Choroid plexus epithelial cell (primary cell): ENCODE results near the gene TUT4.

Source experiments
- DNase-seq: peaks from one replicate; pipeline ENCODE4 v3.0.0-alpha.2; 2010; ENCODE audit warnings: low read depth
- H3K4me3 ChIP-seq: 2 replicates; pipeline ENCODE4 v1.5.1; 2011; ENCODE audit warnings: low read depth, mild to moderate bottlenecking, control low read depth, low read length, moderate library complexity
- TF ChIP-seq, protein P1 (sequence below): conservative IDR thresholded peaks from 2 replicates; pipeline ENCODE4 v1.5.1; 2011; ENCODE audit warnings: low read depth, mild to moderate bottlenecking, control low read depth, inconsistent platforms, low read length, moderate library complexity

The TUT4 gene

DNA sequence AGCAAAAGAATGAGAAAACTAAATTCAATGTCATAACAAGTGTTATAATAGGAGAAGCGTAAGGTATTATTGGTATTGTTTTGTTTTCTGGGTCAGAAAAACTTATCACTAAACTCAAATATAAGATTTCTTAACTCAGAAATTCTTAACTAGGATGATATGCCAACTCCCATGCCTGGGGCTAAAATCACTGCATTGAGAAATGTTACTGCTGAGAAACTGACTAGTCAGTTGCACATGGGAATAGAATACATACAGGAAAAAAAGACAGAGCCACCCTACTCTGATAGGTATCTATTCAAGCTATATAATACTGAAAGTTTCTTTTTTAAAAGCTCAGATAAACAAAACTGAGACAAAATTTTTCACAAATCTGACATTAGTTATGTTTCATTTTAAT, 92.2 kb downstream of the TUT4 start:
- TF ChIP-seq, protein P1, sequence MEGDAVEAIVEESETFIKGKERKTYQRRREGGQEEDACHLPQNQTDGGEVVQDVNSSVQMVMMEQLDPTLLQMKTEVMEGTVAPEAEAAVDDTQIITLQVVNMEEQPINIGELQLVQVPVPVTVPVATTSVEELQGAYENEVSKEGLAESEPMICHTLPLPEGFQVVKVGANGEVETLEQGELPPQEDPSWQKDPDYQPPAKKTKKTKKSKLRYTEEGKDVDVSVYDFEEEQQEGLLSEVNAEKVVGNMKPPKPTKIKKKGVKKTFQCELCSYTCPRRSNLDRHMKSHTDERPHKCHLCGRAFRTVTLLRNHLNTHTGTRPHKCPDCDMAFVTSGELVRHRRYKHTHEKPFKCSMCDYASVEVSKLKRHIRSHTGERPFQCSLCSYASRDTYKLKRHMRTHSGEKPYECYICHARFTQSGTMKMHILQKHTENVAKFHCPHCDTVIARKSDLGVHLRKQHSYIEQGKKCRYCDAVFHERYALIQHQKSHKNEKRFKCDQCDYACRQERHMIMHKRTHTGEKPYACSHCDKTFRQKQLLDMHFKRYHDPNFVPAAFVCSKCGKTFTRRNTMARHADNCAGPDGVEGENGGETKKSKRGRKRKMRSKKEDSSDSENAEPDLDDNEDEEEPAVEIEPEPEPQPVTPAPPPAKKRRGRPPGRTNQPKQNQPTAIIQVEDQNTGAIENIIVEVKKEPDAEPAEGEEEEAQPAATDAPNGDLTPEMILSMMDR: no peak
- DNase-seq: no peak
- H3K4me3 ChIP-seq: no peak overlapping the region

DNA sequence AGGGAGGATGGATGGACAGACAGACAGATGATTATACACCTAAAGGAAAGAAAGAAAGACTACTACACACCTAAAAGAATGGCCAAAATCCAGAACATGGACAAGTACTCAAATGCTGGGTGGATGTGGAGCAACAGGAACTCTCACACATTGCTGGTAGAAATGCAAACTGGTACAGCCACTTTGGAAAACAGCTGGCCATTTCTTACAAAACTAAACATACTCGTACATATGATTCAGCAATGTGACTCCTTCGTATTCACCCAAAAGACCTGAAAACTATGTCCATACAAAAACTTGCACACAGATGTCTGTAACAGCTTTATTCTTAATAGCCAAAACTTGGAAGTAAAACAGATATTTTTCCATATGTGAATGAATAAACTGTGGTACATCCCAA, 97.2 kb downstream of the TUT4 start:
- no peak overlapping the region for H3K4me3 ChIP-seq
- no peak for DNase-seq
- TF ChIP-seq, protein P1: no peak

DNA sequence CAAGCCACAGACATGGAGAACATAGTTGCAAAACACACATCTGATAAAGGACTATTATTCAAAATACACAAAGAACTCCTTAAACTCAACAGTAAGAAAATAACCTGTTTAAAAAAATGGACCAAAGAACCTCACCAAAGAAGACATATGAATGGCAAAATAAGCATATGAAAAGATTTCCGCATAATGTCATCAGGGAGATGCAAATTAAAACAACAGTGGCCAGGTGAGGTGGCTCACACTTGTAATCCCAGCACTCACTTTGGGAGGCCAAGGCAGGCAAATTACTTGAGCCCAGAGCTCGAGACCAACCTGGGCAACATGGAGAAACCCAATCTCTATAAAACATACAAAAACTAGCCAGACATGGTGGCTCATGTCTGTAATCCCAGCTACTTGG, 98.1 kb downstream of the TUT4 start:
- TF ChIP-seq, protein P1: no peak
- no peak for DNase-seq
- no peak overlapping the region for H3K4me3 ChIP-seq

DNA sequence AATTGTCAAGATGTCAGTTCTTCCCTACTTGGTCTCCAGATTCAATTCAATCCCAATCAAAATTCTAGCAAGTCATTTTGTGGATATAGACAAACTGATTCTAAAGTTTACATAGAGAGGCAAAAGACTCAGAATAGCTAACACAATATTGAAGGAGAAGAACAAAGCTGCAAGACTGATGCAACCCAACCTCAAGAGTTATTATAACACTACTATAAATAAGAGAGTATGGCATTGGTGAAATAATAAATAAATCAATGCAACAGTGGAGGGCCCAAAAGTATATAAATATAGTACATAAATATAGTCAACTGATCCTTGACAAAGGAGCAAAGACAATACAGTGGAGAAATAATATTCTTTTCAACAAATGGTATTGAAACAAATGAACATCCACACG, 98.8 kb downstream of the TUT4 start:
- TF ChIP-seq, protein P1: no peak
- DNase-seq: no peak
- H3K4me3 ChIP-seq: no peak overlapping the region

DNA sequence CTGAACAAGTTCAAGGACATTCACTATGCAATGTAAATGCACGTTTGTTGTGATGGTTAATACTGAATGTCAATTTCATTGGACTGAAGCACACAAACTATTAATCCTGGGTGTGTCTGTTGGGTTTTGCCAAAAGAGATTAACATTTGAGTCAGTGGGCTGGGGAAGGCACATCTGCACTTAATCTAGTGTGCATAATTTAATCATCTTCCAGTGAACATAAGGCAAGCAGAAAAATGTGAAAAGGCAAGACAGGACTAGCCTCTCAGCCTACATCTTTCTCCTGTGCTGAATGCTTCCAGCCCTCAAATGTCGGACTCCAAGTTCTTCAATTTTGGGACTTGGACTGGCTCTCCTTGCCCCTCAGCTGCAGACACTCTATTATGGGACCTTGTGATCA, 108.4 kb downstream of the TUT4 start:
- DNase-seq: no peak
- TF ChIP-seq, protein P1: no peak
- no peak overlapping the region for H3K4me3 ChIP-seq

DNA sequence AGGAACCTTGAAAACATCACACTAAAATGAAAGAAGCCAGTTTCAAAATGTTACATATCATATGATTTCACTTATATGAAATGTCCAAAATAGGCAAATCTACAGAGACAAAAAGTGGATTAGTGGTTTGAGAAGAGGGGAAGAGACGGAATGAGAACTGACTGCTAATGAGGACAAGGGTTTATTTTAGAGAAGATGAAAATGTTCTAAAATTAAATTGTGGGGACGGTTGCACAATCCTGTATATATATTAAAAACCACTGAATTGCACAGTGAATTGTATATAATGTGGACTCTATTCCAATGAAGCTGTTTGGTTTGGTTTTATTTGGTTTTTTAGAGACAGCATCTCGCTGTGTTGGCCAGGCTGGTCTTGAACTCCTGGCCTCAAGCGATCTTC, 112.9 kb downstream of the TUT4 start:
- DNase-seq: no peak
- TF ChIP-seq, protein P1: no peak

DNA sequence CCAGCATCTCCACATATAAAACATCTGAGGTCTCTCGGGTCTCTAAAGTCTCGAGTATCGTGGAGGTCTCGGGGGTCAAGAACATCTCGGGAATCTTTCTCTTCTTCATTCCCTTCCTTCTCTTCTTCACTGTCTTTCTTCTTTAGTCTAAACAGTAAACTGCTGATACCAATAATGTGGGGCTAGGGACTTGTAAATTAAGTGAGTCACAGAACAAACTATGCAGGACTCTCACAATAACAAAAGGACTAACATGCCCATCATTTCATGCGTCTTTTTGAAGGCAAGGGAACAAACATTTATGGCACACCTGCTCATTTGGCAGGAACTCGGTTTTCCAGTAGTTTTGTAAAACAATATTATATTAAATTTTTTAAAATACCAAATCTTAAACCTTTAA, 116.1 kb downstream of the TUT4 start:
- TF ChIP-seq, protein P1: no peak
- no peak overlapping the region for H3K4me3 ChIP-seq
- no peak for DNase-seq

More for the DNA sequence above, 112.9 kb downstream of the TUT4 start:
- H3K4me3 ChIP-seq: no peak overlapping the region
